Cerebellar cortex (tissue), 1 donor: ENCODE measurements around the gene ALOX15.
"Not testable (repeated sequence)": the region's sequence is repeated elsewhere in the genome, so short reads cannot be mapped to it uniquely, and the experiment has no call there.

ENCODE experiments used
- DNase-seq: peaks from one replicate; pipeline ENCODE4 v3.0.0-alpha.2; 2015; ENCODE audit warnings: low spot score

Gene ALOX15, protein sequence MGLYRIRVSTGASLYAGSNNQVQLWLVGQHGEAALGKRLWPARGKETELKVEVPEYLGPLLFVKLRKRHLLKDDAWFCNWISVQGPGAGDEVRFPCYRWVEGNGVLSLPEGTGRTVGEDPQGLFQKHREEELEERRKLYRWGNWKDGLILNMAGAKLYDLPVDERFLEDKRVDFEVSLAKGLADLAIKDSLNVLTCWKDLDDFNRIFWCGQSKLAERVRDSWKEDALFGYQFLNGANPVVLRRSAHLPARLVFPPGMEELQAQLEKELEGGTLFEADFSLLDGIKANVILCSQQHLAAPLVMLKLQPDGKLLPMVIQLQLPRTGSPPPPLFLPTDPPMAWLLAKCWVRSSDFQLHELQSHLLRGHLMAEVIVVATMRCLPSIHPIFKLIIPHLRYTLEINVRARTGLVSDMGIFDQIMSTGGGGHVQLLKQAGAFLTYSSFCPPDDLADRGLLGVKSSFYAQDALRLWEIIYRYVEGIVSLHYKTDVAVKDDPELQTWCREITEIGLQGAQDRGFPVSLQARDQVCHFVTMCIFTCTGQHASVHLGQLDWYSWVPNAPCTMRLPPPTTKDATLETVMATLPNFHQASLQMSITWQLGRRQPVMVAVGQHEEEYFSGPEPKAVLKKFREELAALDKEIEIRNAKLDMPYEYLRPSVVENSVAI

DNA sequence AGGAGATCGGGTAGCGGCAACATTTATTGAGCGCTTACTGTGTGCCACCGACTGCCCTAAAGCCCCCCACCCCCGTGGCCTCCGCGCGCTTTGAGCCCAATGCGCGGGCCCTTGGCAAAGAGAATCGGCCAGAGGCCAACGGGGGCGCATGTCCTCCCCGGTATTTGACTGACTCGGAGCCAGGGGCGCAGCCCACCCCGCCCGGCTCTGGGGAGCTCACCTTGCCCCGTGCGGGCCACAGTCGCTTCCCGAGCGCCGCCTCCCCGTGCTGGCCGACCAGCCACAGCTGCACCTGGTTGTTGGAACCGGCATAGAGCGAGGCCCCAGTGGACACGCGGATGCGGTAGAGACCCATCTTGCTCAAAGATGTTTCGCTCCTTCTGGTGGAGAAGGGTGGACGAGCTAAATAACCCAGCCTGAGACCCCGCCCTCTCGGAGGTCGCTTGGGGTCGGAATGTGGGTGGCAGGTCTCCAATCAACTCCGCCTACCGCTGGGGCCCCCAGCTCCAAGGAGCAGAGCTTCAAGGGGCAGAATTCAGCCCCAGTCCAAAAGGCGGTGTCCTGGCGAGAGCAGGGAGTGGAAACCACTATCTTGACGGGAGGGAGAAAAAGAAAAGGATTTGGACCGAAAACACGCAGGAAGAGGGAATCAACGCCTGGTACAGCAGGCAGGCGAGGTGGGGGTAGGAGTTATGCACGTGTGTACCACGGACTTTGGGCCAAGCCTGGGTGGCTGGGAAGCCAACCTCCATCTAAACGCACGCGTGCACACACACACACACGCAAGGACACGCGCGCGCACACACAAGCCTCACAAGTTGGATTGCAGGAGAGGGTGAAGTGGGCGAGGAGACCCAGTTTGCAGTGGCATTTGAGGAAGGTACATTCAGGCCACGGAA is at the start of gene ALOX15:
Gene ALOX15 (minus strand): TSS at position 382 of the 899 bp plus-strand sequence. CDS start 27 bp downstream, at position 355.
- DNase-seq: no peak

- no peak for DNase-seq
These were observed 49.3 kb upstream of the ALOX15 start for GRCh38 chr17:4690745-4691144.

DNA sequence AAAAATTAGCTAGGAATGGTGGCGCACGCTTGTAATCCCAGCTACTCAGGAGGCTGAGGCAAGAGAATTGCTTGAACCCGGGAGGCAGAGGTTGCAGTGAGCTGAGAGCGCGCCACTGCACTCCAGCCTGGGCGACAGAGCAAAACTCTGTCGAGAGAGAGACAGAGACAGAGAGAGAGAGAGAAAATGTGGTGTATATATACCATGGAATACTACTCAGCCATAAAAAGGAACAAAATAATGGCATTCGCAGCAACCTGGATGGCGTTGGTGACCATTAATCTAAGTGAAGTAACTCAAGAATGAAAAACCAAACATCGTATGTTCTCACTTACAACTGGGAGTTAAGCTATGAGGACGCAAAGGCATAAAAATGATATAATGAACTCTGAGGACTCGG is 48.4 kb upstream of the ALOX15 start:
- DNase-seq: not testable (repeated sequence)

DNA sequence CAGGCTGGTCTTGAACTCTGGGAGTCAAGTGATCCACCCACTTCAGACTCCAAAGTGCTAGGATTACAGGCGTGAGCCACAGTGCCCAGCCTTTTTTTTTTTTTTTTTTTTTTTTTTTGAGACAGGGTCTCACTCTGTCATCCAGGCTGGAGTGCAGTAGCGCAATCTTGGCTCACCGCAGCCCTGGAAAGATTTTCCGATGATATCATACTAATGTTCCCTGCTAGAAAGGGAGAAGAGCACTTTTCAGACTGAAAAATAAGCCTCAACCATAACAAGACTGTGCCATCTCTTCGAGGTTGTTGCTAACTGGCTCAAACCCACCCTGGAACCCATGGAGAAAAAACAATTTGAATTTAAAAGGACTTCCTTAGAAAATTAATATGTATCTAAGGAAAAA is 42.3 kb upstream of the ALOX15 start:
- DNase-seq: not testable (repeated sequence)

DNA sequence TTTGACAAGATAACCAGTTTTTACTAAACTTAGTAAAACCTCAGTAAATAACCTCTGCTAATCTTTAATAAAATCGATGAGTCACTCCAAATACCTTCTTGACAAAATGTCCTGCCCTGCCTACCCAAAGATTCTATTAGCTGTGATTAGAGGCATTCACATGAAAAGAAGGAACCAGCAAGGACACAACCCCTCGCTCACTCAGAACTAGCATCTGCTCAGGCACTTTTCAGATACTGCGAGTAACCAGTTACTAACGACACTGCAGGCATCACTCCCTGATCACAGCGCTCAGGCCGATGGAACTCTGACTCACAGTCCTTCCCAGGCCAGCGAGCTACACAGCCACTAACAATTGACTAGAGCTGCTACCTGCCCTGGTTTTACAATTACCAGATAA is 38.2 kb upstream of the ALOX15 start:
- DNase-seq: no peak

- DNase-seq: no peak
These were observed 37.1 kb upstream of the ALOX15 start for GRCh38 chr17:4678448-4679026.

DNA sequence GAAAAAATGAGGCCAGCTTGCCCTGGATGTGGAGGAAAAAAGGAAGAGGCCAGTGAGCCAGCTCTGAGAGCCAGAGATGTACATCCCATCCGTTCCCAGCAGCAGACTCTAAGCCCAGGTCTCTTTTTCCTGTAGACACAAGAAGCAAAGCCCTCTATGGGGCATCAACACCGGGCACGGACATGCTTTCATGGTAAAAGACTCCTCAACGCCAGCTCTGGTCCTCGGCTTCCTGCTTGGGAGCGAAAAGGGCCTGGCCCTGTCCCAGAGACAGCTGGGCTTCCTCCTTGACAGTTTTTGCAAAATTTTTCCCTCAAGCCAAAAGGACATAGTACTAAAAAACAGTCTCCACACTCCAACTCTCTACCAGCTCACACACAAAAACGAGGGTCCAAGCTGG is 35.3 kb upstream of the ALOX15 start:
- no peak for DNase-seq

- DNase-seq: no peak
These were observed 34.3 kb upstream of the ALOX15 start for GRCh38 chr17:4675791-4676190.

DNA sequence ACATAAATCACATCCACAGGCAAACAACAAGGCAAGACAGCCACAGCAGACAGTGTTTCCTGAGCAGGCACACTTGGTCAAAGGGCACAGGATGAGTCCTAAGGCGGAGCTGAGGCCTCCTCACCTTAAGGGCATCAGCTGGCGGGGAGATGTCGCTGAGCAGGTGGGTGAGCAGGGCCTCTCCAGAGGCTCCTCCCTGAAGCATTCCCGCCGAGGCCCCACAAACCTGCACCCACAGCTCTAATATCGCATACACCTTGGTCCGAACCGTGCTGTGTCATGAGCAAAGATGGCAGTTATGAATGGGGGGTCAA is 33.2 kb upstream of the ALOX15 start:
- DNase-seq: no peak

- DNase-seq: no peak
These were observed 32.7 kb upstream of the ALOX15 start for GRCh38 chr17:4673986-4674684.

DNA sequence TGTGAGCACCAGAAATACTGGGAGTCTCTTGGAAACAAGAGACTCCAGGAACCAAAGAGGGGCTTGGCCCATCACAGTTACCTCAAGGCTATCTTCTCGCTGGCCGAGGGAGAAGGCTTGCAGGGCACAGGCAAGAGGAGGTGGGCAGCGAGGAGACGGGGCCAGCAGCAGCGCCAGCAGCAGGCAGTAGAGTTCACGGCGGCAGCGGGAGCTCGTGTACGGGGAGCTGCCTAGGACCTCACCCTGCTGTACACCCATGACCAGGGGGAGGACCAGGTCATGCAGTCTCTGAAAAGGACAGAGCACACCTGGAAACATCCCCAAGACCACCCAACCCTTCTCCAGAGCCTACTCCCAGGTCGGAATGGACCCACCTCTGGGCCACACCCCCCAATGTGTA is 31.7 kb upstream of the ALOX15 start:
- no peak for DNase-seq

DNA sequence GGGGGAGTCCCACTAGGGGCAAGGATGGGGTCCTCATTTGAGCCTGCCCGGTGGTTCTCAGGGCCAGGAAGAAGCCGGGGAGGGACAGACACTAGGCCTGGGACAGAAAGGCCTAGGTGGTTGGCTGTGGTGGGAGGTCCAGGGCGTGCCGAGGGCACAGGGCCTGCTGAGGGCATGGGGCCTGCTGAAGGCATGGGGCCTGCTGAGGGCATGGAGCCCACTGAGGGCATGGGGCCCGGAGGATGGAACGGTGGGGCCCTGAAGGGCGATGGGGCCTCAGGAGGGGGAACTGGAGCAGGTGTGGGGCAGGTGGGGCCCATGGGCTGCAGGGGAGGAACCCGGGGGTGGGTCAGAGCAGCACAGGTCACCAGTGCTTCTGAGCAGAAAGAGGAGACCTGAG is 31.3 kb upstream of the ALOX15 start:
- DNase-seq: no peak

GRCh38 chr17:4672055-4672630 is 30.7 kb upstream of the ALOX15 start:
- DNase-seq: no peak

- DNase-seq: no peak
These were observed 25.7 kb upstream of the ALOX15 start for GRCh38 chr17:4667166-4667565.

DNA sequence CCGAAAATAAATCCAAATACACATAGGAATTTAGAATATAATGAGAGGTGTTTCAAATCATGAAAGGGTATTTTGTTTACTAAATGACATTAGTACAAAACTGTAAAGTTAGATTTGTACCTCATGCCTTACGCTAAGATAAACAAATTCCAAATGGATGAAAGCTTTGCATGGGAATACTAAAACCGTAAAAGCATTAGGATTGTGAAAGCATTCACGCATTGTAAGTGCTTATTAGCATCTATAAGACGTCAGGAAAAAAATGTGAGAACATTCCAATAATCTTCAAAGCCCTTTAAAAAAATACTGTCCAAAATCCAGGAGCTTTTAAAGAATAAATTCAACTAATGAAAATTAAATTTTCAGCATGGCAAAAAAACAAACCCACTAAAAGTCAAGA is 24.8 kb upstream of the ALOX15 start:
- DNase-seq: no peak

- DNase-seq: no peak
These were observed 23.5 kb upstream of the ALOX15 start for GRCh38 chr17:4665027-4665426.

DNA sequence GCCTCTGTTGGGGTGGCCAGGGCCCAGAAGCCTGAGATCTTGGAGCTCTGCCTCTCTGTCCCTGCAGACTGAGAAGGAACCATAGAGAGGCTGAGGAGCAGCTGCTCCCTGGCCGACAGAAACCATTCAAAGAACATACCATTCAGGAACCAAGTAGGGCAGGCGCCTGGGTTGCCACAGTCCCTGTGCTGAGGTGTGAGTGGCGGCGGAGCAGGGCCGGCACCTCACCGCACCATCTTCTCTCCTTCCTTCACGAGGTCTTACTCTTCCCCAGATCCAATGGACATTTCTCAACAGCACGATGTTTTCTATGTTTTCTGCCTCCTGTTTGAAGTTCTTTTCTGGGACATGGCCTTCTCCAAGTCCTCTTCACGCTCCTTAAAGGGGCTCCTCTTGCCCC is 22.8 kb upstream of the ALOX15 start:
- DNase-seq: no peak

DNA sequence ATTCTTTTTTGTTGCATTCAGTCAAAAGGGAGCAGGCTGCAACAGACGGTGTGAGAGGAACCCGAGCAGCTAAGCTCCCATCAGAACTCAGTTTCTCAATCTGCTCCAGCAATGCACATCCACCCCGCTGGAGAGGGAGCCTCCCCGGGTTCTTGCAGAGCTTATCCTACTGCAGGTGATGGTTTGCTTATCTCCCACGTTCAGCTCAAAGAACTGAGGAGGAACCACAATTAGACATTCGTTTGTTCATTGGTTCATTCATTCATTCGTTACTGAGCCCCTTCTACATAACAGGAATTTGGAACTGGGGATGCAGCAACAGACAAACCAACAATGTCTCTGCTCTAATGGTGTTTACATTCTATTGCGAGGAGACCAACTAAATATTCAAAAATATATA is 22.2 kb upstream of the ALOX15 start:
- DNase-seq: no peak

- no peak for DNase-seq
These were observed 17.2 kb upstream of the ALOX15 start for GRCh38 chr17:4658478-4659305.

GRCh38 chr17:4657678-4658077 is 16.2 kb upstream of the ALOX15 start:
- no peak for DNase-seq
